Hematopoietic multipotent progenitor cell treated with erythropoietin and hydrocortisone succinate and interleukin-3 and kit ligand, for 17 days (in vitro differentiated cells): ENCODE data around the gene CDH22.

Experiments used
- DNase-seq: peaks from one replicate; pipeline ENCODE4 v3.0.0-alpha.2; 2015; ENCODE audit warnings: low spot score

The CDH22 gene

DNA sequence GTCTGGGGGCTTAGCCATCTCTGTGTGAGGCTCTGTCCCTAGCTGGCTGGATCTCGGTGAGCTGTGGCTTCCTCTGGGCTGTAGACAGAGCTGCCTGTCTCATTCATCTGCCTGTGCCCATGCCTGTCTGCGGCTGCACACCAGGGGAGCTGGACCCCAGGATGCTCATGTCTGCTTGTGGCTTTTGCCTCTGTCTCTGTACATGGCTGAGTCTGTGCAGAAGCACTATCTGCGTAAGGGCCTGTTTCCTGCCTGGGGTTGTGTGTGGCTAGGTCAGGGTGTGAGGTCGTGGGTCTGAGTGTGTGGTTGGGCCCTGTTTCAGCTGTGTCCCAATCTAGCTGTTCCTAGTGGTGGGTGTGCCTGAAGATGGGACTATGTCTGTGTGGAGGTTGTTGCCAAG is 68.2 kb downstream of the CDH22 start:
- no peak for DNase-seq

DNA sequence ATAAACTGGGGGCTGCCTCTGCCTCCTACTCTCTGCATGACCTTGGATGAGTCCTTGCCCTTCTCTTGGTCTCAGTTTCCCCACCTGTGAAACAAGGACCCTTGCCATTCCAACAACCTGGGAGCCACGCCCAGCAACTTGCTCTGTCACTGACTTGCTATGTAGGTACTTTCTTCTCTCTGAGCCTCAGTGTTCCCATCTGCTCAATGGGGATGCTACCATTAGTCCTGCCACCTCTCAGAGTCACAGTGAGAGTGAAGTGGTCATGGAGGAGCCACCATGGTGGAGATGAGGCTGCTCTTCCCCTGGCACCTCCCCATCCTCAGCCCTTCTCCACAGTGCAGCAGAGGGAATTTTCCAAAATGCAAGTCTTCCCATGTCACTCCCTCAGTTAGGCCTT is 70.6 kb downstream of the CDH22 start:
- no peak for DNase-seq

DNA sequence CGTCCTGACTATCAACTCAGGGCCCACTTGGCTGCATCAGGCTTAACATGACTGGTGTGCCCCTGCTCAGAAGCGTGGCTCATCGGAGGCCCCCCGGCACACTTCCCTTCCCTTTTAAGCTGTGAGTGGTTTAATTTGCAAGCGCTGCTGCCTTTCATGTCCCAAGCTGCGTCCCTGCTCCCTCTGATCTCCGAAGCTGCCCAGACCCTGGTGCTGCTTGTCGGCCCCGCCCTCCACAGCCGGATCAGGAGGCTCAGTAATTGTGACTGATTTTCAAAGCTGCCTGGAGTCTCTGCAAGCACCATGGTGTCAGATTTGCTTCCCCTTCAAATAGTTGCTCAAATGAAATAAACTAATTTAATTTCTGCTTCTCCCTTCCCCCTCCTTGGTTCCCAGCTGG is 71.1 kb downstream of the CDH22 start:
- DNase-seq: no peak

DNA sequence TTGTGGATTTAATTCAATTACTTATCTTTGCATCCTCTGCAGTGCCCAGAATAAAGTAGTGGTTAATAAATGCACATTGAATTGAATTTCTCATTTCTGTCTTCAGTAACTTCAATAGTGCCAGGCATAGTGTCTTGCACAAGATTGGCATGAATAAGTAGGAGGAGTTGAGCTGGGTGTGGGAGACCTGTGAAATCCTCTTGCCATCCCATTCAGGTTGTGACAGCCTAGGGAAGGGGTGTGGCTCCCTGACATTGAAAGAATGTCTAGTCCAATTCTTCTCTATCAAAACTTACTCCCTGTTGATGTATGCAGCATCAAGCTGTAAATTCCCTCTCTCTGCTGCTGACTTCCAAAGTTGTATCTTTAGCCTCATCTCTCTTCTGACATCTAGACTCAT is 73.2 kb downstream of the CDH22 start:
- no peak for DNase-seq

DNA sequence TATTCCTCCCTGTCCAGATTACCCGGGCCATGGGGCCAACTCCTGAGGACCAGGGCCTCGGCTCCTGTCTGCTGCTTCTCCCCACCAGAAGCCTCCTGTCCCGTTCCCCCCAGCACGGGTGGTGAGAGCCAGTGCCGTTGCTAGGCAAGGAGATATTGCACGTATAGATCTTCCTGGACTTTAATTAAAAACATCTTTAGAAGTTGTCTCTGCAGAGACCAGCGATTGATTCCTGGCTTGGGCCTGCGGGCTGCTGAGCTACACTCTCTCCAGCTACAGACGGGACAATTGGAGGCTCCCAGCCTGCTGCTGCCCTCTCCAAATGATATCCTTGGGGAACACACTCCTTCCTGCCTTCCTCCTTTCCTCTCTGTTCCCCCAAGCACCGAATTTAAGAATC is 74.6 kb downstream of the CDH22 start:
- no peak for DNase-seq

DNA sequence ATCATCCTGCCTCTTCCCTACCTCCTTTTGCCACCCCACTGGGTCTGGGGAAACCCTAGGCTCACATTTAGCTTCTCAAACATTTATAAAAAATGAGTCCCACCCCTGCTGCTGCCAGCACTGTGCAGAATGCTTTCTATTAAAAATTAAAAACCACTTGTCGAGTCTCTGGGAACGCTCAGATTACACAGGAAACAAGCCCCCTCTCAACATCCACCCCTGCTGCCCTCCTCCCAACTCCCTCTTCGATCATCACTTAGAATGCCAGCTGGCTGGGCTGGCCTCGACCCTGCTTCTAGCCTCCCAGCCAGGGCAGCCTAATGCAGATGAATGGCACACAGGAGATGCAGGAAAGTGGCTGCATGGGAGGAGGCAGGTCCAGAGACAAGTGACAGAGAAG is 75.8 kb downstream of the CDH22 start:
- no peak for DNase-seq

DNA sequence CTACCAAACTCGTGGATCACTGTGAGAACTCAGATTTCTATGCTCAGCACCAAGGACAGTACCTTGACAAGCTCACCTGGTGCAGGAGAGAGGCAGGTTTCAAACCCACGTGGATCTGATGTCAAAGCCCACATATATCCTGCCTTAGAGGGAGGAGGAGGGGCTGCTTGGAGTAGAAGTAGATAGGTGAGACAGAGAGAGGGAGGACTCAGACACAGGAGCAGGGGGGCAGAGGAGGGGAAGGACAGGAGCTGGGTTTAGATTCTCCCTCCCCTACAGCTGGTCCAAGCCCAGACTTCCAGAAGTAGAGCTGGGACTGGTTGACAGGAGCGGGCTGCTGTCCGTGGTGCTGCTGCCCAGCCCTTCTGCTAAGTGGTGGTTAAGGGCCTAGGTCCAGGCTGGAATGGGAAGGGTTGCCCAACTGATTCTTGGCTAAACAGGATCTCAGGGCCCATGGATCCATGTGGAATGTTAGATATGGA is 77.5 kb downstream of the CDH22 start:
- DNase-seq: no peak

DNA sequence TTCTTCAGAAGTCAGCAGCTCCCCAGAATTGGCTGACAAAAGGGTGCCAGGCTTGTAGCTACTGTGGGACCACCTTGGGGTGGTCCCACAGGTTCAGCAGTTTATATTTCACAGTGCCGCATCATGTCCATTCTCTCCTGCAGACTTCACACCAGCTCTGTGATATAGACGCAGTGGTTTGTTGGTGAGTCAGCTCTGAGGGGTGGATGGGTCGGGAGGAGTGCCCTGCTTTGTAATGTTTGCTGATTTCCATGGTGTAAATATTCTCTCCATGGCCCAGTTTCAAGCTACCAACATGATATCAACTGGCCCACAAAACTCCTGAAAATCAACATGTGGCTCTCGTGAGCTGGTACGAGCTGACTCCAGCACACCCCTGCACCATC is 78.2 kb downstream of the CDH22 start:
- no peak for DNase-seq

DNA sequence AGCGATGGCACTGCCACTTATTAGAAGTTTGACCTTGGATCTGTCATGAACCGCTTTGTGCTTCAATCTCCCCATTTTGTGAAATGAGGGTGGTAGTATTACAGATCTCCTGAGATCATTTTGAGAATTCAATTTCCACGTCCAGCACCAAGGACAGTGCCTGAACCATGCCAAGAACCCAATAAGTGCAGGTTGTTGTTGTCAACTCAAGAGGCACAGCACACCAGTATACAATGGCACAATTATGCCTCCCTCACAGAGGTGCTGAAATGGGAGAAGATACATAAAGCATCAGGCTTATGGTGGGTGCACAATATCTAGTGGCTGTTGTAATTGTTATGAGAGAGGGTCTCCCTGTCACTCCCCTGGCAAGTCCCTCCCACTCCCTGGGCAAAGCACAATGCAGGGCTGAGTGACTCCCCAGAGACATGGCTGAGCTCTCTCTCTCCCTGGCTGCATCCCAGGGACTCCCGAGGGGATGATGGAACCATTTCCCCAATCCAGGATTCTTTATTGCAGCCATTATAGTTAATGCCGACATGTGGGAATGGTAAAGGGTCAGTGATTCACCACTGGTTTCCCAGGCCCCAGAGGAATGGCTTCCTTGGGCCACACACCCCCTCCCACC is 78.7 kb downstream of the CDH22 start:
- no peak for DNase-seq

DNA sequence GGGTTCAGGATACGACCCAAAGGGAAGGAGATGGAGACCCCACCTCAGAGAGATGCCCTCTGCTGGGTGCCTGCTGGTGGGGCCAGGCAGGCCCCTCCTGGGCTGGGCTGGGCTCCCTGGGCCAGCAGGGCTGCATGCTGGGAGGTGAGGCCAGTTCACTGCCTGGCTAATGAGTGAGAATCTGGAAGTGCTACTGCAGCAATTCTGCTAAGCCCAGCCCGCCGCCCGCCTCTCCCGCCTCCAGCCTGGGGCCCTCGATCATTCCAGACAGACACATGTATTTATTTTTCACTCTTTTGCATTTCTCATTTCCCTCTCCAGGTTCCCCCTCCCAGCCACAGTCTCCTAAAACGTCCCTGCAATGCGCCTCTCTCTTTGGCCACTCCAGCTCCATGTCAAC is 79.6 kb downstream of the CDH22 start:
- no peak for DNase-seq

DNA sequence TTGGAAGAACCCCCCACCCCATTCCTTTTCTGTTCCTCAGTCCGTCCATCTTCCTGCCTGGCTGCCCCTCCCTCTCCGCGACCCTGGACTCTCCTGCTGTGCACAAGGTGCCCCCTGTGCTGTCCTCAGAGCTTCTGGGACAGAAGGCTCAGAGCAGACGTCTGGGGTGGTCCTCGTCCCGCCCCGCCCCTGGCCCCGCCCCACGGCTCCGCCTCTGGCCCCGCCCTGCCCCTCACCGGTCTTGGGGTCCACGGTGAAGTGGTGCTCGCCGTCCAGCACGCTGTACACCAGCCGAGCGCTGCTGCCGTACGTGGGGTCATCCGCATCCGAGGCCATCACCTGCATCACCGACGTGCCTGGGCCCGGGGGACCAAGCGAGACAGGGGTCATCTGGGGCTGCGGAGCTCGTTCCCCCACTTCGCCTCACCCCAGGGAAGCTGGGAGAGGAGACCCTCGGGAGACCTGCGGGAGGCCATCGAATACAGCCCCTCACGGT is 81.0 kb downstream of the CDH22 start:
- DNase-seq: no peak

DNA sequence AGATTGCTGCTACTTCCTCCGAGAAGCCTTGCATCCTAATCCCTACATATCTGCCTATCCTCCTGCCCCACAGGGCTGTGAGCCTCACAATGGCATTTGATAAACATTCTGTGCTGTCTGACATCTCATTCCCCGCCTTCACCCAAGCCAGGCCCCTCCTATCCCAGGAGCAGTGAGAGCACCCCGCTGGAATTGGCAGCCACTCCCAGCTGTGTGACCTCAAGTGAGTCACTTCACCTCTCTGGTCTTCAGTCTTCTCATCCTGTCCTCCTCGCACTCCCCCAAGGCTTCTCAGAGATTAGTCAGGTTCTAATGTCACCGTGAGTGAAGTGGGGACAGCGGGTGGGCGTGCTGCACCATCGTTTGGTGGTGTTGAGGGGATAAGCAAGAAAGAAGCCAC is 81.7 kb downstream of the CDH22 start:
- no peak for DNase-seq

DNA sequence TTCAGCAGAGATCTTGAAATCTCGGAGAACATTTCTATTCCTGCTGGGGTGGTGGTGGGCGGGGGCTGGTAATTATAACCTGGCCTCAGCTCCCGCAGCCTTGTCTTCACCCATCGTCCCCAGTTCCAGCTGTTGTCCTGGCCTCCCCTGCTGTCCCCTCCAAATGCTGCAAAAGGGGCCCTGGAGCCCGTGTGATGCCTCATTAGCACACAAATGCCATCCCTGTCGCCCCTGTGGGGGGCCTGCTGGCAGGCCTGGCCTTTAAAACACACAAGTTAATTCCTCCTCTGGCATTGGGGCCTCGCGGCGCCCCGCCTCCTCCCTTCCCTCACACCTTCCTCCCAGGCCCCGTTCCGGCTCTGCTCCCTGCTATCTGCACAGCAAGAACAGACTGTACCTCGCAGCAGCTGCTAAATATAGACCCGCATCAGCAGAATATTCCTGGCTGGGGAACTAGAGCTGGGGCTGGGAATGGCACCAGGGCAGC is 85.7 kb downstream of the CDH22 start:
- no peak for DNase-seq

DNA sequence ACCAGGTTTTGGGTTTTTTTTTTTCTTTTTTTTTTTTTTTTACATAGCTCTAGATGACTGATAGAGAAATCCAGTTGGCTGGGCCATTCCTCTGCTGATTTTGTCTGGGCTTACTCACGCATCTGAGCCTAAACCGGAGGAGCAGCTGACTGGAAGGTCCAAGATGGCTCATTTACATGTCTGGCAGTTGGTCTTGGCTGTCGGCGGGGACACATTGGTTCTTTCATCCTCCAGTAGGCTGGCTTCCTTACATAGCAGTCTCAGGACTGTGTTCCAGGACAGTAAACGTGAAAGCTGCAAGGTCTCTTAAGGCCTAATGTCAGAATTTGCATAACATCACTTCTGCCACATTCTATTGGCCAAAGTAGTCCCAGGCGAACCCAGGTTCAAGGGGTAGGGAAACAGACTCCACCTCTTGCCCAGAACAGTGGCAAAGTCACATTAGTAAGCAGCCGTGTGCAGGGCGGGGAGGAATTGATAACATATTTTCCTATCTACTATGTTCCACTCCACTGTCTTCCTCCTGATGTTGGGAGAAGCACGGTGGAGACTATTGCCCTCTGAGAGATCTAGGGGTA is 87.0 kb downstream of the CDH22 start:
- no peak for DNase-seq

DNA sequence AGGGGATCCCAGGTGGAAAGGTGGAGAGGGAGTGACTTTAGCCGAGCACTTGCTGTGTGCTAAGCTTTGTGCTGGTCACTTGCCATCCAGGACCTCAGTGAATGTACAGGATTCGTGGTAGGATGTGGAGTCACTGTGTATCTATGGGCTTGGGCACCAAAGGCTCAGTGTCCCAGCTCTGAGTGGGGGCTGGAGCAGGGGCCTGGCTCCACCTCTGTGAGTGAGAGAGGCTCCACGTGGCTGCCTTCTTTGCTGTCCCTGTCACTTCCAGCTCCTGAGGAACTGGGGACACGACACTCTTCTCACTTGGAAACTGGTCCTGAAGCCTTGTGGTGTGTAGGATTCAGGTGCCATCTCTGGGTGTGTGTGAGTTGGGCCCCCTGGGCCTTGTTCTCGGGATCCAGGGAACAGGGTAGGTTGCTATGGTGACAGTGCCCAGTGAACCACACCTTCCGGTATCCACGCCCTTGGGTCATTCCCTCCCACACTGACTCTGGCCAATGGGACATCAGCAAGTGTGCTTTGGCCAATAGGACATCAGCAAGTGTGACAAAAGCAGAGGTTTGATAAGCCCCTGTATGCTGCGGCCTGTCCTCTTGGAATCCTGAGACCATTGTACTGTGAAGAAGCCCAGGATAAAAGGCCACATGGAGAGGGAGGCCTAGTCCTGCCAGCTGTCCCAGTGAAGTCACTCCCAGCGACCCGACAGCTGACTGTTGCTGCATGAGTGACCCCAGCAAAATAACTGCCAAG is 87.7 kb downstream of the CDH22 start:
- no peak for DNase-seq

DNA sequence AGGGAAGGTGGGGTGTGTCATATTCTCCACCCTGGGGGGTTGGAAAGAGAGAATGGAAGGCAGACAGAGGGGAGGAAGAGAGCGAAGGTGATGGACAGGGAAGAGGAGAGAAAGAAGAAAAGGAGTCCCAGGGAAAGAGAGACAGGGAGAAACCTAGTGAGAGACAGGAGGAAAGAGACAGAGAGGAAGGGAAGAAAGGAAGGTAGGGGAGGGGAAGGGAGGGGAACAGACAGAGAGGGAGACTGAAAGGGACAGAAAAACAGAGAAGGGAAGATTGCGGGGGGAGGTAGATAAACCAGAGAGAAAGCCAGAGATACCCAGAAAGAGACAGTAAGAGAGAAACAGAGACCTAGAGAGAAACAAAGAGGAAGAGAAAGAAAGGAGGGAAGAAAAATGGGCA is 88.4 kb downstream of the CDH22 start:
- DNase-seq: no peak

DNA sequence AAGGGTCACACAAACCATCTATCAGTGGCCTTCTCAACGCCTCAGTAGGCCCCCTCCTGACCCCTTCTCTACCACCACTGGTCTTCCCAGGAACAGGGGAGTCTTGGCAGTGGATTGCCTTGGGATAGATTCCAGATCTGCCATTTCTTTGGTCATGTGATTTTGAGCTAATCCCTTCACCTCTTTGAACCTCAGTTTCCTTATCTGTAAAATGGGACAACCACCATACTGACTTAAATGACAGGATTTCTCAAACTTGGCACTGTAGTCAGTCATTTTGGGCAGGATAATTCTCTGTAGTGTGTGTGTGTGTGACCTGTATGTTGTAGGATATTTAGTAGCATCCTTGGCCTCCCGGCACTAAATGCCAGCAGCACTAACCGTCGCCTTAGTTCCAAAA is 89.1 kb downstream of the CDH22 start:
- no peak for DNase-seq

DNA sequence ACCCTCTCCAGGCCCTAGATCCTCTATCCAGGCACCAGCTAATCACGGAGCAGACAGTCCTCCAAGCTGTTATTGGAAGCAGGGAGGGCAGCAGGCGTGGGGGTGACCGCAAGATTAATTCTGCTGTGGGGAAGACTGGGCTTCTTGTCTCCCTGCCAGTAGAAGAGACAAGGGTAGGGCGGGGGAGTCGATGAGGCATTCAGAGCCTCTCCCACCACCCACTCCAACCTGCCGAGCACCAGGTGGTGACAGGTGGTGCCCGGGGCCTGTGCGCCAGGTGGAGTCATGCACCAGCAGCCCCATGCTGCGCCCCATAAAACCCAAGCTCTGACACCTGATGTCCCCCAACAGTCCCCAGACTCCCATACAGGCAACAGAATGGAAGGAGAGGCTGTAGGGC is 89.6 kb downstream of the CDH22 start:
- DNase-seq: no peak

DNA sequence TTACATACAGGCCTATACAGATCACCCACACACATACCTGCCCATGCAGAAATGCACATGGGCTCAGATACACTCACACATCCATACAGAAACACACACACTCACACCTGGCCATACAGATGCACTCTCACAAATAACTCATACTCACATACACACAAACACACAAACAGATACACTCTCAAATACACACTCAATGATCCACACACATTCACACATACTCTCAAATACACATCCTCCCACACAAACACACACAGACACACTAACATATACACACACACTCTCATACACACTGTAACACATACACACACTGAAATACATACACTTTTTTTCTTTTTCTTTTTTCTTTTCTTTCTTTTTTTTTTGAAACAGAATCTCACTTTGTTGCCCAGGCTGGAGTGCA is 90.7 kb downstream of the CDH22 start:
- DNase-seq: no peak

DNA sequence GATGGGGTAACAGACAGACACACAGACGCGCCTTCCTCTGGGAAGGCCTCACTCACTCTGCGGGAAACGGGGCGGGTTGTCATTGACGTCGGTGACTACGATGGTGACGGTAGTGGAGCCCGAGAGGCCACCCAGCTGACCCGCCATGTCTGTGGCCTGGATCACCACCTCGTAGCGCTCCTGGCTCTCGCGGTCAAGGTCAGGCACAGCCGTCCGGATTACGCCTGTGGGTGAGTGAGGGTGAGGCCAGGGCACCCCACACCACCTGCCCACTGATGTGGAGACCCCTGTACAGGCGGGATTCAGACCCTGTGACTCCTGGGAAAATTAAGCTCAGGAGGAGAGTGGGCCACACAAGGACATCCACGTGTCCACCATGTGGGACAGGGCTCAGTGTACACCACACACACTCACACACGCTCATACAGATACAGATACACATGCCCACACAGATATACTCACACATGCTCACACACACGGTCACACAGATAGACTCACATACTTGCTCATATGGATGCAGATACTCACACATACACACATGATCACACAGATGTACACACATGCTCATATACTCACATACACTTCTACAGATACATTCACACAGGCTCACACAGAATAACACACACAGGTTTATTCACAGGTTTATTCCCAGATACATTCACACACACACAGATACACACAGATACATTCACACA is 91.4 kb downstream of the CDH22 start:
- DNase-seq: no peak

DNA sequence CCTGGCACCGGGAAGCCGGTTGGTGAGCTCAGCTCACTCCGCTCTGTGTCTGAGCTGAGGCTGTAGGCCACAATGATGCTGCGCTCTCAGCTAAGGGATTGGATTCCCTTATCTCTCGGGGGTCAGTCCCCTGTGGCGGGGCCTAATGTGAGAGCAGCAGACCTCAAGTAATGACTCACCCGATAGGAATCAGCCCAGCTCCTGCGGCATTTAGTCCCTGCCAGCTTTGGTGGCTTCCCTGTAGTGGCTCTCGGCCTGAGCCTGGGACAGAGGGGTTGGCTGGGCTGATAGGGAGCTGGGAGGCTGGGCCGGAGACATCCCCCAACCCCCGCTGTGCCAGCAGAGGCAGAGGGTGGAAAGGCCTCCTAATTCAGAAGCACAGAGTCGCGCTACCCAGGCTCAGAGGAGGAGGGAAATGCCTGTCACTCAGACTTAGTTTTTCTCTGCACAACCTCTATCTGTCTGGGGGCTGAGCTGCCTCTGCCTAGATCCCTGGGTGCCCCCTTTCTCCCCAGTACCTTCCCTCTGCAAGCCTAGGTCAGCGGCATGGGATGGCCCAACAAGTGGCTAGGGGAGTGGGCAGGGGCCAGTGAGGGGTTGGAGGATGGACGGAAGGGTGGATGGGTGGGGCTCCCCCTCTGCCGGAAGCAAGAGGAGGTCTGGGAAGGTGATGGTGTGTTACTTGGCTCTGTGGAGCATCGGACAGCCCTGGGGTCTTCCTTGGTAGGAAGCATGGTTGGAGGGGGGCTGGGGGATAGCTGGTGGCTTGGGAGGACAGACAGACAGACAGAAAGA is 92.2 kb downstream of the CDH22 start:
- no peak for DNase-seq
